ENCODE data around the gene ZNF624.

DNA sequence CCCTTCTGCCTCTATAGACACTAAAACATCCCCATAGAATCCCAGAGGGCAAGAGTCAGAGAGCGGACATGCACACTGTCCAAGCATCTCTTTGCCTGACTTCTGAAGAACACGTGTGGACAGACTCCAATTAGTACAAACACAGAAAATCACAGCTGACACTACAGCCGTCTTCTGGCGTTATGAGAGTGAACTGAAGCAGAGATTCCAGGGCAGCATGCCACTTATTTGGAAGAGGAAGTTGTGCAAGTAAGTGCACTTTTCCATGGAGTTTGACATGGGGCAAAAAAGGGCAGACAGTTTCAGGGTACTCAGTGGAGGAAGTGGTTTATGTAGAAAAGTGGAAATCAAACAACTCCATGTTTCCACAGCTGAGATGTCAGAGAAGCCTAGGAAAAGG, 67.9 kb downstream of the ZNF624 start:
- TF ChIP-seq, protein P1, sequence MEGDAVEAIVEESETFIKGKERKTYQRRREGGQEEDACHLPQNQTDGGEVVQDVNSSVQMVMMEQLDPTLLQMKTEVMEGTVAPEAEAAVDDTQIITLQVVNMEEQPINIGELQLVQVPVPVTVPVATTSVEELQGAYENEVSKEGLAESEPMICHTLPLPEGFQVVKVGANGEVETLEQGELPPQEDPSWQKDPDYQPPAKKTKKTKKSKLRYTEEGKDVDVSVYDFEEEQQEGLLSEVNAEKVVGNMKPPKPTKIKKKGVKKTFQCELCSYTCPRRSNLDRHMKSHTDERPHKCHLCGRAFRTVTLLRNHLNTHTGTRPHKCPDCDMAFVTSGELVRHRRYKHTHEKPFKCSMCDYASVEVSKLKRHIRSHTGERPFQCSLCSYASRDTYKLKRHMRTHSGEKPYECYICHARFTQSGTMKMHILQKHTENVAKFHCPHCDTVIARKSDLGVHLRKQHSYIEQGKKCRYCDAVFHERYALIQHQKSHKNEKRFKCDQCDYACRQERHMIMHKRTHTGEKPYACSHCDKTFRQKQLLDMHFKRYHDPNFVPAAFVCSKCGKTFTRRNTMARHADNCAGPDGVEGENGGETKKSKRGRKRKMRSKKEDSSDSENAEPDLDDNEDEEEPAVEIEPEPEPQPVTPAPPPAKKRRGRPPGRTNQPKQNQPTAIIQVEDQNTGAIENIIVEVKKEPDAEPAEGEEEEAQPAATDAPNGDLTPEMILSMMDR (IDR thresholded peaks at IDR 0.05) = no peak
- TF ChIP-seq POLR2A (IDR thresholded peaks at IDR 0.05) = no peak

Data from thyroid gland (tissue), 4 donors.